Measurements from ENCODE around the gene DIP2C.

DIP2C gene

DNA sequence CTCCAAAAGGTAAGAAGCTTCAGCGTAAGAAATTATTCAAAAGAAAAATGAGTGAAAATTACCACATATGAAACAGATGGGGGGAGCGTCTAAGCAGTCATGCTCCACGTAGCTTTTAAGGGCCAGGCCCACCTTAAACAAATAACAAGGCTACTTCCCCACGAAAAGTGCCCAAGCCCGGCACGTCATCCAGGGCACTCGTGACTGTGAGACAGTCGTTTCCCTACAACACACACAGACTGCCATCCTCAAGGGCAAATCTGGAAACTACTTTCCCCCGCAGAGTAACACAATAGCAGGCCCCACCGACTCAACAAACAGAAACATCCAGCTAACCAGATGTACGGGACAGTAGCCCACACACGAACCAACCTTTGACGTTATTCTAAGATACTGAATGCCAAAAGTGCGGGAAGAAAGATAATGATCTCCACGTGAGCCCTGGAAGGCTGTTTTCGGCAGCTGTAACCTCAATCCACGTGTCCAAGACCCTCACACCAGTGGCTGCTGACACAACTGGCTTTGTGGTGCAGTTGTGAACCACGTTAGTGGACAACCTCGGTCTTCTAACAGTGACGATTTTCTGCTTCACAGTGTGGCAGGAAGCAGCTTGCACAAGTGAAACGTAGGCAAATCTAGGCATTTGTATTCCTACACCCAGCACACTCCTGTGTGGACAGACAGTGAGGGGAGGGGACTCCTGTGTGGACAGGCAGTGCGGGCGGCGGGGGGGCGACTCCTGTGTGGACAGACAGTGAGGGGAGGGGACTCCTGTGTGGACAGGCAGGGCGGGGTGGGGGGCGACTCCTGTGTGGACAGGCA is 302.5 kb downstream of the DIP2C start:
- H3K4me1 ChIP-seq (ENCODE audit: insufficient read depth, low read length), result no peaks in the 10 kb centered on the region
- no peaks in the 10 kb centered on the region for H3K9me3 ChIP-seq (ENCODE audit: insufficient read depth, low read length, severe bottlenecking)
- no peaks in the 10 kb centered on the region for H3K27me3 ChIP-seq (ENCODE audit: insufficient read depth, low read length, poor library complexity)

DNA sequence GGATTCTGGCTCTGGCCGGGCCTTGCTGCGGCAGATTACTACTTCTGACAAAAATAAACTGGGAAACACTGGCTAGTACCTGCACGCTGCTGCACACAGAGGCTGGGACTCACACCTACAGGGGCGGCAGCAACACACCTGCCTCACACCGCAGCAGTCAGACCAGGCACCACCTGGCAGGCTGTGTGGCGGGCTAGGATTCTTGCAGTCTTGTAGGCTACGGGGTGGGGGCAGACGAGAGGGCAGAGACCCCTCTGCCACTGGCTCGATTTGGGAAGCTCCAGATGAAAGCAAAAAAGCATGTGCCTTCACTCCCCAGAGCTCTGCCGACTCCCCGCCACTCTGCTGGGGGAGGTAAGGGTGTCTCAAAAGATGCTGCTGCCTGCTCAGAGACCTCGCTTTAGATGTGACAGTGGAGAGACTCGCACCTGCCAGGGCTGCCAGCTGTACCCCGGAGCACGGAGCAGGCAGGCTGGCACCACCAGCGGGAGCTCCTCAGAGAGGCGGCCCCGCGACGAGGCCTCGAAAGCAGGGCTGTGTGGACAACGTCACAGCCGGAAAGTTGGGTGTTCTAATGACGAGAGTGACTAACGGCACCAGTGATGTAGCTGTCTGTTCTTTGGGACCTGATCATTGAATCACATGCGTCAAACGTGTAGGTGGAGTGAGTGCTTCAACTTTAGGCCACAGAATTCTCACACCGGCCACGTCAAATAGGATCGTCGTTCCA is 303.7 kb downstream of the DIP2C start:
- H3K4me2 ChIP-seq (ENCODE audit: insufficient read depth, low read length), result no peak overlapping the region
- no peaks in the 10 kb centered on the region for H3K36me3 ChIP-seq (ENCODE audit: insufficient read depth, low read length)
- no peak overlapping the region for H2AFZ ChIP-seq (ENCODE audit: low read depth, low read length)
- H3K27ac ChIP-seq (ENCODE audit: low read length), result no peak overlapping the region
- H3K9ac ChIP-seq (ENCODE audit: low read depth, low read length), result no peak overlapping the region
- H3K4me3 ChIP-seq (ENCODE audit: low read depth in 1 of 2, low read length in 2 of 2), result no peak overlapping the region
- ATAC-seq (ENCODE audit: insufficient read depth, low read depth), result no peak
- no peak for DNase-seq
- no peaks in the 10 kb centered on the region for H3K79me2 ChIP-seq (ENCODE audit: insufficient read depth, low read length)
- no peaks in the 10 kb centered on the region for H3K4me1 ChIP-seq (ENCODE audit: insufficient read depth, low read length)
- H3K9me3 ChIP-seq (ENCODE audit: insufficient read depth, low read length, severe bottlenecking), result no peaks in the 10 kb centered on the region
- TF ChIP-seq, protein P1, sequence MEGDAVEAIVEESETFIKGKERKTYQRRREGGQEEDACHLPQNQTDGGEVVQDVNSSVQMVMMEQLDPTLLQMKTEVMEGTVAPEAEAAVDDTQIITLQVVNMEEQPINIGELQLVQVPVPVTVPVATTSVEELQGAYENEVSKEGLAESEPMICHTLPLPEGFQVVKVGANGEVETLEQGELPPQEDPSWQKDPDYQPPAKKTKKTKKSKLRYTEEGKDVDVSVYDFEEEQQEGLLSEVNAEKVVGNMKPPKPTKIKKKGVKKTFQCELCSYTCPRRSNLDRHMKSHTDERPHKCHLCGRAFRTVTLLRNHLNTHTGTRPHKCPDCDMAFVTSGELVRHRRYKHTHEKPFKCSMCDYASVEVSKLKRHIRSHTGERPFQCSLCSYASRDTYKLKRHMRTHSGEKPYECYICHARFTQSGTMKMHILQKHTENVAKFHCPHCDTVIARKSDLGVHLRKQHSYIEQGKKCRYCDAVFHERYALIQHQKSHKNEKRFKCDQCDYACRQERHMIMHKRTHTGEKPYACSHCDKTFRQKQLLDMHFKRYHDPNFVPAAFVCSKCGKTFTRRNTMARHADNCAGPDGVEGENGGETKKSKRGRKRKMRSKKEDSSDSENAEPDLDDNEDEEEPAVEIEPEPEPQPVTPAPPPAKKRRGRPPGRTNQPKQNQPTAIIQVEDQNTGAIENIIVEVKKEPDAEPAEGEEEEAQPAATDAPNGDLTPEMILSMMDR (IDR thresholded peaks at IDR 0.05; ENCODE audit: borderline replicate concordance, extremely low read depth, low read length, poor library complexity, severe bottlenecking), result no peak
- no peak for TF ChIP-seq EZH2 (IDR thresholded peaks at IDR 0.05; ENCODE audit: borderline replicate concordance, low read depth, low read length, severe bottlenecking)
- peaks cover 6% of the 10 kb centered on the region for H3K27me3 ChIP-seq (ENCODE audit: insufficient read depth, low read length, poor library complexity)
- 0 out of 2 replicates have a peak, but pooled peaks cover 2% of the 10 kb centered on the region for H4K20me1 ChIP-seq (ENCODE audit: insufficient read depth, low read length)

More for the DNA sequence above, 302.5 kb downstream of the DIP2C start:
- TF ChIP-seq, protein P1 (IDR thresholded peaks at IDR 0.05; ENCODE audit: borderline replicate concordance, extremely low read depth, low read length, poor library complexity, severe bottlenecking), result no peak
- TF ChIP-seq EZH2 (IDR thresholded peaks at IDR 0.05; ENCODE audit: borderline replicate concordance, low read depth, low read length, severe bottlenecking), result no peak
- no peak overlapping the region for H3K9ac ChIP-seq (ENCODE audit: low read depth, low read length)
- 0 out of 2 replicates have a peak, but pooled peaks cover 2% of the 10 kb centered on the region for H4K20me1 ChIP-seq (ENCODE audit: insufficient read depth, low read length)
- no peak overlapping the region for H3K4me2 ChIP-seq (ENCODE audit: insufficient read depth, low read length)
- ATAC-seq (ENCODE audit: insufficient read depth, low read depth) (peak; percentile 31; the same call in 1 of the 3 replicates), DNase-seq (peak; percentile 10)
- H3K36me3 ChIP-seq (ENCODE audit: insufficient read depth, low read length), result no peaks in the 10 kb centered on the region
- H3K4me3 ChIP-seq (ENCODE audit: low read depth in 1 of 2, low read length in 2 of 2), result no peak overlapping the region
- H2AFZ ChIP-seq (ENCODE audit: low read depth, low read length), result no peak overlapping the region
- H3K27ac ChIP-seq (ENCODE audit: low read length), result no peak overlapping the region
- no peaks in the 10 kb centered on the region for H3K79me2 ChIP-seq (ENCODE audit: insufficient read depth, low read length)

DNA sequence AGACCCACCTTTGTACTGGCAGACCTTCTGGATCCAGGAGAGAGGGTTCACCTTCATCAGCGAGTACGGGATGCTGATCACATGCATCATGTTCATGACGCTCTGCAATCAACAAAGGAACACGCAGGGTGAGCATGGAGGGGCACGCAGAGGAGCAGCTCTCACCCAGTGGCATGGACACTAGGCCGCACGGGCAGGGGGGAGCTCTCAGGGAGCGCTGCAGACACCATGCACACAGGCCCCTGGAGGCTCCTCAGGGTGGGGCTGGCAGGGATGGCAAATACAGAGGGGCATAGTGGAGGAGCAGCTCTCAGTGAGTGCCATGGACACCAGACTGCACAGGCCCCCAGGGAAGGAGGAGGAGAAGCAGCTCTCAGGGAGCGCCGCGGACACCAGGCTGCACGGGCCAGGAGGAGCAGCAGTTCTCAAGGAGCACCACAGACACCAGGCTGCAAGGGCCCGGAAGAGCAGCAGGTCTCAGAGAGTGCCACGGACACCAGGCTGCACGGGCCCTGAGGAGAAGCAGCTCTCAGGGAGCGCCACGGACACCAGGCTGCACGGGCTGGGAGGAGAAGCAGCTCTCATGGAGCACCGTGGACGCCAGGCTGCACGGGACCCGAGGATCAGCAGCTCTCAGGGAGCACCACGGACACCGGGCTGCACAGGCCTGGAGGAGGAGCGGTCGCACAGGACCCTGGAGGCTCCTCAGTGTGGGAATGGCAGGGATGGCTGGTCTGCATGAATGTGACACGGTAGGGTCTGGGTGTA is 304.7 kb downstream of the DIP2C start:
- ATAC-seq (ENCODE audit: insufficient read depth, low read depth) (no peak), DNase-seq (no peak)
- H3K79me2 ChIP-seq (ENCODE audit: insufficient read depth, low read length), result no peaks in the 10 kb centered on the region
- H3K4me1 ChIP-seq (ENCODE audit: insufficient read depth, low read length), result no peaks in the 10 kb centered on the region
- H4K20me1 ChIP-seq (ENCODE audit: insufficient read depth, low read length), result 0 out of 2 replicates have a peak, but pooled peaks cover 2% of the 10 kb centered on the region
- no peaks in the 10 kb centered on the region for H3K36me3 ChIP-seq (ENCODE audit: insufficient read depth, low read length)
- no peaks in the 10 kb centered on the region for H3K9me3 ChIP-seq (ENCODE audit: insufficient read depth, low read length, severe bottlenecking)
- no peak for TF ChIP-seq EZH2 (IDR thresholded peaks at IDR 0.05; ENCODE audit: borderline replicate concordance, low read depth, low read length, severe bottlenecking)
- TF ChIP-seq, protein P1 (IDR thresholded peaks at IDR 0.05; ENCODE audit: borderline replicate concordance, extremely low read depth, low read length, poor library complexity, severe bottlenecking), result no peak
- H3K4me3 ChIP-seq (ENCODE audit: low read depth in 1 of 2, low read length in 2 of 2), result no peak overlapping the region
- no peak overlapping the region for H3K27ac ChIP-seq (ENCODE audit: low read length)
- H3K4me2 ChIP-seq (ENCODE audit: insufficient read depth, low read length), result no peak overlapping the region
- H3K27me3 ChIP-seq (ENCODE audit: insufficient read depth, low read length, poor library complexity), result peaks cover 6% of the 10 kb centered on the region
- H3K9ac ChIP-seq (ENCODE audit: low read depth, low read length), result no peak overlapping the region
- no peak overlapping the region for H2AFZ ChIP-seq (ENCODE audit: low read depth, low read length)

Measured in DND-41 (cell line).